SJCRH30 (cell line): ENCODE data around the gene NPIPB4. TPM values are rescaled to one million over a fixed set of nuclear protein-coding genes. Genes with fewer than 3 reads are reported as not detected.
"Not testable (repeated sequence)": the region's sequence is repeated elsewhere in the genome, so short reads cannot be mapped to it uniquely, and the experiment has no call there.

Source experiments
- DNase-seq, 2 experiments: peaks; one replicate each; pipeline ENCODE4 v3.0.0-alpha.2; 2015 to 2020
- H3K27ac ChIP-seq: fragments of 250-450 bp; sonication (Bioruptor Pico); 2 replicates; pipeline ENCODE4 v1.5.1; 2020; ENCODE audit warnings: mild to moderate bottlenecking, moderate library complexity
- H3K27me3 ChIP-seq: fragments of 250-450 bp; sonication (Bioruptor Pico); 2 replicates; pipeline ENCODE4 v1.5.1; 2020; ENCODE audit warnings: mild to moderate bottlenecking, moderate library complexity
- H3K36me3 ChIP-seq: fragments of 250-450 bp; sonication (Bioruptor Pico); 2 replicates; pipeline ENCODE4 v1.5.1; 2020; ENCODE audit warnings: mild to moderate bottlenecking, moderate library complexity
- H3K4me1 ChIP-seq: fragments of 250-450 bp; sonication (Bioruptor Pico); 2 replicates; pipeline ENCODE4 v1.5.1; 2020; ENCODE audit warnings: mild to moderate bottlenecking, moderate library complexity
- H3K4me3 ChIP-seq: fragments of 250-450 bp; sonication (Bioruptor Pico); 2 replicates; pipeline ENCODE4 v1.5.1; 2020; ENCODE audit warnings: mild to moderate bottlenecking, moderate library complexity
- H3K9me3 ChIP-seq: fragments of 250-450 bp; sonication (Bioruptor Pico); replicated peaks from 2 replicates; pipeline ENCODE4 v1.5.1; 2020; ENCODE audit warnings: mild to moderate bottlenecking, moderate library complexity
- total RNA-seq: library from RNA; depleted of rRNA; stranded (reverse); fragments of >200 nt; shearing (Covaris generic); gene quantifications from 2 replicates; pipeline ENCODE4 v1.2.3, GENCODE V29; 2014; rRNA removed

The NPIPB4 gene
- 19.1 and 23.2 TPM in 2 replicates for total RNA-seq

DNA sequence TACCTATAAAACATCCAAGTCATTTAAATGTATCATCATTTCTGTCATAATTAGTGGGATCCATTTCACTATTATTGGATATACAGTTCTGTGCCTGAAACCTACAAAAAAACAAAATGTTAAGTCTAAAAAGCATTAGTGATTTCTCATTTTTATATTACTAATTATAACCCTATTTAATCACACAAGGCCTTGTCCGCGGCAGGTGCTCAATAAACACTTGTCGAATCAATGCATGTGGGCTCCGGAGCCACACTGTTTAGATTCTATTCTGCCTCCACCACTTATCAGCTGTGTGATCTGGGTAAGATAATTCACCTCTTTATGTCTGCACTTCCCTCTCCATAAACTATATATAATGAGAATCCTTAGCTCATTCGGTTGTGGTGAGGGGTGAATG lies at the start of gene NPIPB4:
NPIPB4 (minus strand) TSS at position 101 of the 400 bp plus-strand sequence. CDS start 378 bp downstream, outside the sequence.
- not testable (repeated sequence) for H3K4me1 ChIP-seq, H3K4me3 ChIP-seq, DNase-seq, H3K27me3 ChIP-seq, H3K36me3 ChIP-seq, H3K9me3 ChIP-seq, H3K27ac ChIP-seq

DNA sequence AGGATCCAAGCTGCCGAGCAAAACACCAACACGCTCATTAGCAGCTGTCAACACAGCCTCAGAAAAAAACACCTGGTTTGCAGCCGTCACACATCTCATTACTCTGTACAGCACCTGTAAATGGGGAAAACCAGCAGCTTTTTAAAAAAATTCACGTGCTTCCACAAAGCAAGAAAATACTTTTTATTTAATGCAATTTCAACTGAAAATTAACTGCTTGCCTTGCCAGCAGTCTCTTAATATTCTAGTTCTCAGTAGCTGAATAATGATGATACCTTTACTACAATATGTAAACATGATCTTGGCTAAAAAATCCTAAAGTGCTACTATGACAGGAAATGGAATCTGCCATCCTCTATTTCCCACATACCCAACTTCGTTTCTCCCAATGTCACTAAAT lies 41.4 kb upstream of the NPIPB4 start:
- H3K27ac ChIP-seq, H3K4me1 ChIP-seq, H3K9me3 ChIP-seq, H3K36me3 ChIP-seq, H3K4me3 ChIP-seq, H3K27me3 ChIP-seq: not testable (repeated sequence)
- peak in 1 of 2 experiments; percentile 1 for DNase-seq

DNA sequence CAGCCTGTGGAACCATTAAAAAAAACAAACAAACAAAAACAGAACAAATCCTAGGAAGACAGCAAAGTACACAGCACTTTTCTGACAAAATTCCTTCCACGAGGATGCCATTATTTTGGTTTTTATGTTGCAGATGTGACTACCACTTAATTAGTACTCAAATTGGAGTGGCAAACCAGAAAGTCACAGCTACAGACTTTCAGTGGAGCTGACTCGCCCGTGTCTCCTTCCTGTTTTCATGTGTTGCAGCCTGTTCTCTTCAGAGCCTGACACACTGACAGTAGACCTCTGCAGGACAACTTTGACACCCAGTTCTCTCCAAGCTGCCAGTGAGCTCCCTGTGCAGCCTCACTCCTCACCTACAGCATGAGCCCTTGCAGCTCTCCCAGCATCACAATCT lies 24.4 kb upstream of the NPIPB4 start:
- not testable (repeated sequence) for DNase-seq, H3K4me3 ChIP-seq, H3K27me3 ChIP-seq, H3K4me1 ChIP-seq, H3K36me3 ChIP-seq, H3K9me3 ChIP-seq, H3K27ac ChIP-seq

DNA sequence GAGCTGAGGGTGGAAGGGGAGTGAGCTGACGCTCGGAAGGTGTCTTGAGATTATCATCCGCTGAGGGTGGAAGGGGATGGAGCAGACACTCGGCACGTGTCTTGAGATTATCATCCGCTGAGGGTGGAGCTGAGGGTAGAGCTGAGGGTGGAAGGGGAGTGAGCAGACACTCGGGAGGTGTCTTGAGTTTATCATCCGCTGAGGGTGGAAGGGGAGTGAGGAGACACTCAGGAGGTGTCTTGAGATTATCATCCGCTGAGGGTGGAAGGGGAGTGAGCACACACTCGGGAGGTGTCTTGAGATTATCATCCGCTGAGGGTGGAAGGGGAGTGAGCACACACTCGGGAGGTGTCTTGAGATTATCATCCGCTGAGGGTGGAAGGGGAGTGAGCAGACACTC lies 20.4 kb downstream of the NPIPB4 start:
- not testable (repeated sequence) for H3K4me3 ChIP-seq, H3K9me3 ChIP-seq, H3K36me3 ChIP-seq, H3K4me1 ChIP-seq, DNase-seq, H3K27me3 ChIP-seq, H3K27ac ChIP-seq

DNA sequence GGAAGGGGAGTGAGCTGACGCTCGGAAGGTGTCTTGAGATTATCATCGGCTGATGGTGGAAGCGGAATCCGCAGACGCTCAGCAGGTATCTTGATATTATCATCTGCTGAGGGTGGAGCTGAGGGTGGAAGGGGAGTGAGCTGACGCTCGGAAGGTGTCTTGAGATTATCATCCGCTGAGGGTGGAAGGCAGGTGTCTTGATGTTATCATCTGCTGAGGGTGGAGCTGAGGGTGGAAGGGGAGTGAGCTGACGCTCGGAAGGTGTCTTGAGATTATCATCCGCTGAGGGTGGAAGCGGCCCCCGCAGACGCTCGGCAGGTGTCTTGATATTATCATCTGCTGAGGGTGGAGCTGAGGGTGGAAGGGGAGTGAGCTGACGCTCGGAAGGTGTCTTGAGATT lies 21.2 kb downstream of the NPIPB4 start:
- H3K27me3 ChIP-seq, H3K4me1 ChIP-seq, H3K27ac ChIP-seq, H3K4me3 ChIP-seq, H3K36me3 ChIP-seq, H3K9me3 ChIP-seq, DNase-seq: not testable (repeated sequence)

DNA sequence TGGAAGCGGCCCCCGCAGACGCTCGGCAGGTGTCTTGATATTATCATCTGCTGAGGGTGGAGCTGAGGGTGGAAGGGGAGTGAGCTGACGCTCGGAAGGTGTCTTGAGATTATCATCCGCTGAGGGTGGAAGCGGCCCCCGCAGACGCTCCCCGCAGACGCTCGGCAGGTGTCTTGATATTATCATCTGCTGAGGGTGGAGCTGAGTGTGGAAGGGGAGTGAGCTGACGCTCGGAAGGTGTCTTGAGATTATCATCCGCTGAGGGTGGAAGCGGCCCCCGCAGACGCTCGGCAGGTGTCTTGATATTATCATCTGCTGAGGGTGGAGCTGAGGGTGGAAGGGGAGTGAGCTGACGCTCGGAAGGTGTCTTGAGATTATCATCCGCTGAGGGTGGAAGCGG lies 21.8 kb downstream of the NPIPB4 start:
- DNase-seq = not testable (repeated sequence)

DNA sequence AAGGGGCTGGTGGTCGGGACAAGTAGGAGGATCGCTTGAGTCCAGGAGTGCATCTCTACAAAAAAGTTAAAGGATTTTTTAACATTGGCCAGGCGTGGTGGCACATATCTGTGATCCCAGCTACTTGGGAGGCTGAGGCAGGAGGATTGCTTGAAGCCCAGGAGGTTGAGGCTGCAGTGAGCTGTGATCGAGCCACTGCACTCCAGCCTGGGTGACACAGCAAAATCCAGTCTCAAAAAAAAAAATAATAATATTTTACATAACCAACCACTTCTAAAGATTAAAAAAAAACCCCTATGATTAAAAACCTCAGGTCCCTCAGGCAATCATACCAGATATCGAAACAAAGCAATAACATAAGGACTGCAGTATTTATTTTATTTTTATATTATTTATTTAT lies 23.3 kb downstream of the NPIPB4 start:
- H3K36me3 ChIP-seq, DNase-seq, H3K4me1 ChIP-seq, H3K27ac ChIP-seq, H3K9me3 ChIP-seq, H3K27me3 ChIP-seq, H3K4me3 ChIP-seq: not testable (repeated sequence)

More for the DNA sequence above, 21.8 kb downstream of the NPIPB4 start:
- not testable (repeated sequence) for H3K4me3 ChIP-seq, H3K4me1 ChIP-seq, H3K9me3 ChIP-seq, H3K27ac ChIP-seq, H3K27me3 ChIP-seq, H3K36me3 ChIP-seq

DNA sequence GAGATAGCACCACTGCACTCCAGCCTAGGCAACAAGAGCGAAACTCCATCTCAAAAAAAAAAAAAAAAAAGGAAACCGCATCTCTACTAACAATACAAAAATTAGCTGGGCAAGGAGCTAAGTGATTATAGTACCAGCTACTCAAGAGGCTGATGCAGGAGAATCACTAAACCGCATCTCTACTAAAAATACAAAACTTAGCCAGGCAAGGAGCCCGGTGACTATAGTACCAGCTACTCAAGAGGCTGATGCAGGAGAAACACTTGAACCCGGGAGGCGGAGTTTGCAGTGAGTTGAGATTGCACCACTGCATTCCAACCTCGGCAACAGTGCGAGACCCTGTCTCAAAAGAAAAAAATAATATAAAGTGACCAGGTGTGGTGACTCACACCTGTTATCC lies 27.6 kb downstream of the NPIPB4 start:
- not testable (repeated sequence) for H3K36me3 ChIP-seq, H3K27me3 ChIP-seq, H3K9me3 ChIP-seq, DNase-seq, H3K4me1 ChIP-seq, H3K27ac ChIP-seq, H3K4me3 ChIP-seq

DNA sequence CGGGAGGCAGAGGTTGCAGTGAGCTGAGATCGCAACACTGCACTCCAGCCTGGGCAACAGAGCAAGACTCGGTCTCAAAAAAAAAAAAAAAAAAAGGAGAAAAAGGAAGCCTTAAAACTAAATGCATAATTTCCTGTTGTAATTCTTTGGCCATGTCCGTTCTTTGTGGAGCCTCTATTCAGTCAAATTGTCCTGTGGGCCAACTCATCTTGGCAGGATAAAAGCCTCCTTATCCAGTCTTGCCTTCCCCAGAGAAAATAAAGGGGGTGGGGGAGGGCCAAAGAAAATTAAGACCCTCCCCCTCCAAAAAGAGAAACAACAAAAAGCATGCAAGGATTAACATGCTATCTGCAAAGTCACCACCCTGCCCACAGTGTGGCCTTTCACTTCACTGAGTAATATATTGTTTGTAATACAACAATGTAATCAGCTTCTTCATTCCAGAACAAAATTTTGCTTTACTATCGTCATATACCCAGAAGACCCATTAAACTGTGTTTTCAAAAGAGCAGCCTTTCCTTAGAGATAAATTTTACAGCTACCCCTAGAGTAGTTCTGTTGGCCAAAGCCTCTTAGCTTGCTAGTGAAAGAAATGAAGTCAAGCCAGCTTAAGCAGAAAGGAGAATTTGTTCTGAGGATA lies 31.4 kb downstream of the NPIPB4 start:
- H3K9me3 ChIP-seq, H3K27ac ChIP-seq, H3K4me1 ChIP-seq, H3K4me3 ChIP-seq, H3K27me3 ChIP-seq, DNase-seq, H3K36me3 ChIP-seq: not testable (repeated sequence)

DNA sequence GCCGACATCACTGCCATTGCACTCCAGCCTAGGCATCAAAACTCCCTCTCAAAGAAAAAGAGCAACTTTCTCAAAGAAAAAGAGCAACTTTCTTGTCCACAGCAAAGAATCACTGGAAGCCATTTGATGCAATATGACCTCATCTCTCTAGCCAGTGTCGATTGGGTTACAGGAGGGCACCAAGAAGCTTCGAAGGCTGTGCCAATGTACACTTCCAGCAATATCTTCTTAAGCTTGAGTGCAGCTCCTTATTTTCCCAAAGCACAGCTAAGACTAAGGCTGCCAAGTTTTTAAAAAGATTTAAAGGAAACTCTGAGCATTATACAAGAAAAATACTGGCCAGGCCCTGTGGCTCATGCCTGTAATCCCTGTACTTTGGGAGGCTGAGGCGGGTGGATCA lies 32.0 kb downstream of the NPIPB4 start:
- H3K27ac ChIP-seq, H3K36me3 ChIP-seq, H3K4me1 ChIP-seq, DNase-seq, H3K27me3 ChIP-seq, H3K4me3 ChIP-seq, H3K9me3 ChIP-seq: not testable (repeated sequence)

DNA sequence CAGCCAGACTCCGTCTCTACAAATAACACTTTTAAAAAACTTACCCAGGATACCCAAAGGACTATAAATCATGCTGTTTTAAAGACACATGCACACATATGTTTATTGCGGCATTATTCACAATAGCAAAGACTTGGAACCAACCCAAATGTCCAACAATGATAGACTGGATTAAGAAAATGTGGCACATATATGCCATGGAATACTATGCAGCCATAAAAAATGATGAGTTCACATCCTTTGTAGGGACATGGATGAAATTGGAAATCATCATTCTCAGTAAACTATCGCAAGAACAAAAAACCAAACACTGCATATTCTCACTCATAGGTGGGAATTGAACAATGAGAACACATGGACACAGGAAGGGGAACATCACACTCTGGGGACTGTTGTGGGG lies 34.3 kb downstream of the NPIPB4 start:
- not testable (repeated sequence) for DNase-seq, H3K36me3 ChIP-seq, H3K27ac ChIP-seq, H3K4me1 ChIP-seq, H3K27me3 ChIP-seq, H3K9me3 ChIP-seq, H3K4me3 ChIP-seq

DNA sequence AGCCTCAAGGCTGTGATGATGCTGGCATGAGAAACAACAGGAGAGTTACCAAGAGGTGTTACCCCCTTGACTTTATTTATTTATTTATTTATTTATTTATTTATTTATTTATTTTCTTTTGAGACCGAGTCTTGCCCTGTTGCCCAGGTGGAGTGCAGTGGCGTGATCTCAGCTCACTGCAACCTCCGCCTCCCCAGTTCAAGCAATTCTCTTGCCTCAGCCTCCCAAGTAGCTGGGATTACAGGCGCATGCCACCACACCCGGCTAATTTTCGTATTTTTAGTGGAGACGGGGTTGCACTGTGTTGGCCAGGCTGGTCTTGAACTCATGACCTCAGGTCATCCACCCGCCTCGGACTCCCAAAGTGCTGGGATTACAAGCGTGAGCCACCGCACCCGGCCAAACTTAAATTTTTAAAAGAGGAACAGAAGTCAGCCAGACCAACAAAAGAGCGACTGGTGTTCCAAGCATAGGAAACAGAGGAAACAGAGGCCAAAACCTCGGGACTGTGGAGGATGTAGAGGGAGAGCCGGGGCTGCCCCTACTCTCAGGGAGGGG lies 36.6 kb downstream of the NPIPB4 start:
- DNase-seq, H3K36me3 ChIP-seq, H3K9me3 ChIP-seq, H3K27me3 ChIP-seq, H3K4me1 ChIP-seq: not testable (repeated sequence)
- peak overlapping the region; percentile 90; the same call in 1 of the 2 replicates for H3K27ac ChIP-seq
- peak overlapping the region; percentile 99 for H3K4me3 ChIP-seq

DNA sequence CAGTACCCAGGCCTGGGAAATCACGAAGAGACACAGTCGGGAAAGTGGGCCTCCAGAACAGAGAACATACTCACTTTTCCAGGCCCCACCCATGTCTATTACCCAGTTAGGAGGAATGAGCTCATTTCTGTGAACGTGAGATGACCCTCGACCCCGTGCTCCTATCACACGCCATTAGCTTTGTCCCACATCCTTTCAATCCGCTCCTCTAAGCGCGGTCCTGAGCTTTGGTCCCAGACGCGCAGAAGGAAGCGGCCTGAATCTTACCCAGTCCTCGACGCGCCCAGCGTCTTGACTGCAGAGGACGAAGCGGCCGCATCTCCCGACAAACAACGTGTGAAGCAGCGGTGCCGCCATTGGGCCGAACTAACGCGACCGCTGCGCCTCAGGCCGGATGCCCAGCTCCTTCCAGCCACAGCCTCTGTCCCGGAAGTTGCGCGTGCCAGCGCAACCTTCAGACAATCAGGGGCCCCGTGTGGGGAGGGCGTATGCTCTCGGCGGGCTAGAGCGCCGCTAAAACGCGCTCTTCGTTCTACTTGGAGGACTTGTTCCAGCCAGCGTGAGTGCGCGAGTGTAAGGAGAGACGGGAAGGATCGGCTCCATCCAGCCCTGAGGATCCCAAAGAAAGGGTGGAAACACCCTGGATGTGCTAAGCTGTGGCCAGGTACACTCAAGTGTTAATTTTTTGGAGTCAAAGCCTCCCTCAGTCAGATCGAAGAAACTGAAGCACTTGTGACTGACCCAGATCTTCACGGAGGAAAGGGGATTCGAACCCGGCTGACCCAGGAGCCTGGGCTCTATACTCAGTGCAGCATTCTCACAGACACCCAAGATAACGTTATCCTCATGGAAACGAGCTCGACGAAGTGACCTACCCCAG lies 37.3 kb downstream of the NPIPB4 start:
- not testable (repeated sequence) for H3K27me3 ChIP-seq, H3K36me3 ChIP-seq, H3K4me1 ChIP-seq, H3K9me3 ChIP-seq
- peak overlapping the region; percentile 99 for H3K4me3 ChIP-seq
- peak overlapping the region; percentile 90 for H3K27ac ChIP-seq
- DNase-seq = peak; percentile 87 to 88

DNA sequence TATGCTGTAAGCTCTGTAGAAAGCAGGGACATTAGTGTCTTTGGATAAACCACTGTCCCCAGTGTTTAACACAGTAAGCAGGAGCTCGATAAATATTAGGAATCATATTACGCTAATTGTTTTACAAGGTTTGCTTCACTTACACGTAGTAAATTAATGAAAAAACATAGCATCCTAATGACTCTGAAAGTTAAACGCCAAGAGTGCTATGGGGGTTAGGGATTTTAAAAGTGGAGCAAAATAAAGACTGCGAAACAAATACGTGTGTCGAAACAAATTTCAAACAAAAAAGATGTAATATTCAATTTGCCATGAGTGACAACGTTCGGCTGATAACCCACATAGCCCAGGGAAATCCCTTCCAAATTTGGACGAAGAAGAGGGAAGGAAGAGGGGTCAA lies 37.9 kb downstream of the NPIPB4 start:
- H3K27ac ChIP-seq = peak overlapping the region; percentile 90
- DNase-seq, H3K9me3 ChIP-seq: not testable (repeated sequence)

DNA sequence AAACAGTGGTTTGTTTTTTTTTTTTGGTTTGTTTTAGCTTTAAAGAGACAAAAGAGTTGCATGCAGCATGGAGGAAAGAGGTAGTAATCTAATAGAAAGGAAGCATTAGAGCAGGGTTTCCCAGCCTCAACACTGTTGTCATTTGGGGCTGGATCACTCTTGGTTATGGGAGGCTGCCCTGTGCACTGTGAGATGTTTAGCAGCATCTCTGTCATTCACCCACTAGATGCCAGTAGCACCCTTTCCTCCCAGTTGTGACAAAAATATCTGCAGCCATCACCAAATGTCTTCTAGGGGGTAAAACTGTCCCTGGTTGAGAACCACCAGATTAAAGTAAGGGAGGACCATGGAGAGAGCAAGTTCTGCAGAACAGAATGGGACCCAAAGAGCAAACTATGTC lies 40.5 kb downstream of the NPIPB4 start:
- not testable (repeated sequence) for DNase-seq, H3K27me3 ChIP-seq, H3K4me3 ChIP-seq, H3K4me1 ChIP-seq, H3K27ac ChIP-seq, H3K36me3 ChIP-seq, H3K9me3 ChIP-seq

More for the DNA sequence above, 37.9 kb downstream of the NPIPB4 start:
- not testable (repeated sequence) for H3K27me3 ChIP-seq, H3K4me1 ChIP-seq, H3K36me3 ChIP-seq
- peak overlapping the region; percentile 99 for H3K4me3 ChIP-seq
